PC-3 (cell line): ENCODE results near the gene ZNF281.

Source experiments
- CTCF ChIP-seq: fragments of 300-600 bp; sonication (generic); conservative IDR thresholded peaks from 2 replicates; pipeline ENCODE4 v1.5.1; 2017; ENCODE audit warnings: antibody characterized with exemption, low read depth, mild to moderate bottlenecking, low read length
- EZH2 ChIP-seq: fragments of 300-600 bp; sonication (generic); IDR thresholded peaks from one replicate; pipeline ENCODE4 v1.6.1; 2017; ENCODE audit warnings: antibody characterized with exemption, mild to moderate bottlenecking, low read length; ENCODE audit not compliant: unreplicated experiment
- EZH2phosphoT487 ChIP-seq: fragments of 300-600 bp; sonication (generic); IDR thresholded peaks from 2 replicates; pipeline ENCODE4 v1.6.1; 2018; ENCODE audit warnings: mild to moderate bottlenecking, antibody characterized with exemption, low read length, borderline replicate concordance

DNA sequence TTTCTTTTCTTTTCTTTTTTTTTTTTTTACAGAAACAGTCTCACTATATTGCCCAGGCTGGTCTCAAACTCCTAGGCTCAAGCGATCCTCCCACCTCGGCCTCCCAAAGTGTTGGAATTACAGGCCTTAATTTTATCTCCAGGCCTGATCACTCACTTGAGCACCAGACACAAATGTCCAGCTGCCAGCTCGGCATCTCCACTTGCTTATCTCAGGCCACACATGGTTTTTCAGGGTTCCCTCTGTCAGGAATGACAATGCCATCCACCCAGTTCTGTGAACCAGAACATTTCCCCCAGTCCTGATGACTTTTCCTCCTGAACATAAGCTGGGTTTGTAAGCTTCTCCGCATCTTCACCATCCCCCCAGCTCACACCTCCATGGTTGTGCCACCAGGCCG is 44.6 kb upstream of the ZNF281 start:
- no peak for TF ChIP-seq CTCF
- TF ChIP-seq EZH2 = no peak
- TF ChIP-seq EZH2phosphoT487 = no peak
